A673 (cell line): ENCODE data around the gene PRG2. TPM values are rescaled to one million over a fixed set of nuclear protein-coding genes. Genes with fewer than 3 reads are reported as not detected.

ENCODE experiments used
- BruUV-seq: library from RNA; stranded (reverse); fragments of 400-500 nt; replicated peaks from 2 replicates; lab custom pipeline; 2021; lab: Mats Ljungman, UMichigan
- CTCF ChIA-PET: fragments of 300-600 bp; sonication (Branson Sonifier 250); formaldehyde crosslinking; loops from one replicate; lab custom pipeline; 2022; ENCODE audit warnings: antibody characterized with exemption; lab: Charles Lee
- POLR2A ChIA-PET: fragments of 300-600 bp; sonication (Branson Sonifier 250); formaldehyde crosslinking; loops from one replicate; lab custom pipeline; 2022; ENCODE audit warnings: antibody characterized with exemption; ENCODE audit not compliant: low non-redundant PET; lab: Charles Lee
- DNase-seq: peaks from one replicate; pipeline ENCODE4 v3.0.0-alpha.2; 2015; ENCODE audit warnings: low spot score
- H3K27ac ChIP-seq: fragments of 200-600 bp; sonication (generic); 2 replicates; pipeline ENCODE4 v1.5.1; 2016; ENCODE audit warnings: mixed run types, low read depth, mild to moderate bottlenecking, mixed read lengths, antibody characterized with exemption, low read length; ENCODE audit not compliant: poor library complexity, severe bottlenecking
- H3K27me3 ChIP-seq: fragments of 200-600 bp; sonication (generic); replicated peaks from 2 replicates; pipeline ENCODE4 v1.6.1; 2017; ENCODE audit warnings: mixed run types, low read depth, mild to moderate bottlenecking, mixed read lengths, antibody characterized with exemption, low read length; ENCODE audit not compliant: insufficient read depth, poor library complexity
- H3K36me3 ChIP-seq: fragments of 200-600 bp; sonication (generic); 2 replicates; pipeline ENCODE4 v1.6.1; 2016; ENCODE audit warnings: mixed run types, mild to moderate bottlenecking, mixed read lengths, antibody characterized with exemption, low read length; ENCODE audit not compliant: insufficient read depth, poor library complexity, severe bottlenecking
- H3K4me1 ChIP-seq: fragments of 200-600 bp; sonication (generic); 2 replicates; pipeline ENCODE4 v1.6.1; 2017; ENCODE audit warnings: mixed run types, mild to moderate bottlenecking, mixed read lengths, antibody characterized with exemption, low read length; ENCODE audit not compliant: insufficient read depth, poor library complexity, severe bottlenecking
- H3K4me3 ChIP-seq: fragments of 200-600 bp; sonication (generic); 2 replicates; pipeline ENCODE4 v1.5.1; 2016; ENCODE audit warnings: low read depth, mixed run types, mild to moderate bottlenecking, mixed read lengths, low read length; ENCODE audit not compliant: poor library complexity, severe bottlenecking
- H3K9me3 ChIP-seq: fragments of 200-600 bp; sonication (generic); 2 replicates; pipeline ENCODE4 v1.6.1; 2016; ENCODE audit warnings: mixed run types, low read depth, mild to moderate bottlenecking, mixed read lengths, antibody characterized with exemption, low read length; ENCODE audit not compliant: poor library complexity, severe bottlenecking
- CTCF ChIP-seq: fragments of 300-800, 200-600 bp; sonication (generic); conservative IDR thresholded peaks from 2 replicates; pipeline ENCODE4 v1.5.1; 2017; ENCODE audit warnings: low read depth, mild to moderate bottlenecking, antibody characterized with exemption, low read length, moderate library complexity, mixed read lengths
- EZH2 ChIP-seq: fragments of 200-600 bp; sonication (generic); IDR thresholded peaks from 2 replicates; pipeline ENCODE4 v1.6.1; 2017; ENCODE audit warnings: borderline replicate concordance, low read depth, mild to moderate bottlenecking, mixed read lengths, antibody characterized with exemption, low read length; ENCODE audit not compliant: poor library complexity, severe bottlenecking
- intact Hi-C: fragments of 100-400 bp; cut with micrococcal nuclease; formaldehyde crosslinking; loops from one replicate; pipeline ENCODE4 v1.10.0; 2022; ENCODE audit not compliant: unreplicated experiment
- total RNA-seq: library from RNA; stranded (reverse); gene quantifications from 2 replicates; pipeline ENCODE4 v1.2.3, GENCODE V29; 2021

PRG2 gene
- total RNA-seq, 1 experiment from 2014 or later: not detected

DNA sequence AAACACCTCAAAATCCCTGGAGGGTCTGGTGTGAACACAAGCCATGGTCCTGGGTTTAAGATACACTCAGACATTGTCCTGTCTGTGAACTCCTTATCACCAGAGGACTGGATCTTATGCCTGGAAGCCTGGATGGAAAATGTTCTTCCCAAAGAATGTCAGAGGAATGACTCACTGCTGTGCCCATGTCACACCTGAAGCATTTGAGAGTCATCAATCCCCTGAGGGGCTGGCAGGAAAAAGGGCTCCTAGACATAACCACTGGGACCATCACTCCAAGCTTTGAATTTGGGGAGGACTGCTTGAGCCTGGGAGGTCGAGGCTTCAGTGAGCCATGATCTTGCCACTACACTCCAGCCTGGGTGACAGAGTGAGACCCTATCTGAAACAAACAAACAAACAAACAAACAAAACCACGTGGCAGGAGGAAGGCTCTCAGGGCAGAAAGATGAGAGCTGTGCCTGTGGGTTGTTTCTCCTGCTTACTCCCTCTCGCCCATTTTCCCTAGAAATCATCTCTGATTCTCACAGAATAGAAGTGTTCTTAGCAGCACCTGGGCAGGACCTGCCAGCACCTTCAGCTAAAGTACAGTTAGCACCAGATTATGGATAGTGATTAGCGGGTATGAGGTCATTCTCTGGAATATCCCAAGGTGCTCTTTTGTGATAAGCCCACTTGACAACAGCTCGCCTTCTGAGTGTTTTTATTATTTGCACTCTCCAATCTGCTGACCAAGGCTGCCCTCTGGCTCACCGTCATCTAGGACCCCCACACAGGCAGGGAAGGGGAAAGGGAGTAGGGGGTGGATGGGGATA lies 11.9 kb upstream of the PRG2 start:
- POLR2A ChIA-PET: interaction anchor here (0.6 kb wide), 1 partner anchor 56 kb away, joined by 5 read pairs; no protein-coding TSS in a partner anchor
- intact Hi-C loops: no loop called here

GRCh38 chr11:57399972-57400578 lies 9.6 kb upstream of the PRG2 start:
- BruUV-seq: no TSS peak
- ChIA-PET CTCF (interaction anchor here (0.5 kb wide), 1 partner anchor 25 kb away, joined by 5 read pairs; no protein-coding TSS in a partner anchor), POLR2A (no interaction called here)
- Histone ChIP-seq H3K9me3 (no peaks in the 10 kb centered on the region), H3K4me1 (no peaks in the 10 kb centered on the region), H3K36me3 (no peaks in the 10 kb centered on the region), H3K27ac (no peak overlapping the region), H3K27me3 (no peaks in the 10 kb centered on the region), H3K4me3 (no peak overlapping the region)
- DNase-seq: no peak
- TF ChIP-seq EZH2: no peak
- no peak for TF ChIP-seq CTCF
- intact Hi-C loops: no loop called here

More for the DNA sequence above, 11.9 kb upstream of the PRG2 start:
- no peaks in the 10 kb centered on the region for H3K4me1 ChIP-seq
- no peaks in the 10 kb centered on the region for H3K9me3 ChIP-seq
- H3K36me3 ChIP-seq: peaks cover 5% of the 10 kb centered on the region
- BruUV-seq: no TSS peak
- no peak for DNase-seq
- CTCF ChIA-PET: interaction anchor here (0.7 kb wide), 1 partner anchor 212 kb away, joined by 3 read pairs; no protein-coding TSS in a partner anchor
- no peaks in the 10 kb centered on the region for H3K27me3 ChIP-seq
- no peak overlapping the region for H3K27ac ChIP-seq
- H3K4me3 ChIP-seq: no peak overlapping the region
- TF ChIP-seq EZH2: no peak
- TF ChIP-seq CTCF: no peak

DNA sequence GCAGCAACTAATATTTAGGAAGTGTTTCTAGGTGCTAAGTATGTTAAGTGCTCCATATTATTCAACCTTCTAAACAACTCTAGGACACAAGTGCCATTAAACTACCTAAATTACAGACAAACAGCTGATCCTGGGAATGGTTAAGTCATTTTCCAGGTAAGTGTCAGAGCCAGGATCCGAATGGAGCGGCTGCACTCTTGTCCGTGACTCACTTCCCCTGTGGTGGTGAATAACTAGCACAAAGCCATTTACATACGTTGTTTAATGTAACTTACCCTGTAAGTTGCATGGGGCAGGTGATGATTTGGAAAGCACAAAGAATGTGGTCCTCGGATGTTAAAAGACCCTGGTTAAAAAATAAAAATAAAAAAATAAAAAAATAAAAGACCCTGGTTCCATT lies 8.8 kb upstream of the PRG2 start:
- TF ChIP-seq EZH2 (no peak), CTCF (no peak)
- H3K4me1 ChIP-seq: no peaks in the 10 kb centered on the region
- intact Hi-C loops: no loop called here
- H3K4me3 ChIP-seq: no peak overlapping the region
- H3K9me3 ChIP-seq: no peaks in the 10 kb centered on the region
- no TSS peak for BruUV-seq
- DNase-seq: no peak
- H3K36me3 ChIP-seq: no peaks in the 10 kb centered on the region
- POLR2A ChIA-PET: no interaction called here
- no peaks in the 10 kb centered on the region for H3K27me3 ChIP-seq
- no peak overlapping the region for H3K27ac ChIP-seq
- CTCF ChIA-PET: no interaction called here
